CD4-positive, alpha-beta T cell treated with Interferon gamma for 1 hour (primary cell): ENCODE results near the gene MBNL2.

Source experiments
- DNase-seq: peaks from one replicate; pipeline ENCODE4 v3.0.0-alpha.2; 2020

MBNL2 gene

GRCh38 chr13:97212601-97213040 is 9.5 kb upstream of the MBNL2 start:
- no peak for DNase-seq

GRCh38 chr13:97214921-97215320 is 7.2 kb upstream of the MBNL2 start:
- no peak for DNase-seq

GRCh38 chr13:97215325-97215724 is 6.8 kb upstream of the MBNL2 start:
- no peak for DNase-seq

GRCh38 chr13:97219226-97219625 is 2.9 kb upstream of the MBNL2 start:
- DNase-seq, result no peak

- no peak for DNase-seq
These were observed 1.8 kb upstream of the MBNL2 start for GRCh38 chr13:97220151-97220900.

GRCh38 chr13:97221046-97221445 is 1.1 kb upstream of the MBNL2 start:
- DNase-seq, result no peak

DNA sequence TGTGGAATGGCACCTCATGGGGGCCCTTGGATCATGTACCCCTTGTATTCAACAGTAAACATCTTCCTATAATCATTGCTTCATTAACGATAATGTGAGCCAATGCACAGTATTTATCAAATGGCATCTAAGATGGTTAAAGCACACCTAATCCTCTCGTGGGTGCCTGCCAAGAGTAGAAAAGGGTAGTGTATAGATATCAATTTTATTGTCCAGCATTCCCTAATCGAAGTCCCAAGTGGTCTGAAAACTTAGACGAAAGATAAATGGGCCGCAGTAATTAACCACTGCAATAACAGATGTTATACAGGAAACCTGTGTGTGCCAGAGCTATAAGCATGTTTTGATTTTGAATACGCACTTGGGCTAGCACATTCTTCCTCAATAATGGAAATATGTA is 667 bp upstream of the MBNL2 start:
- no peak for DNase-seq

- DNase-seq, result no peak
These were observed 1.0 kb downstream of the MBNL2 start for GRCh38 chr13:97223037-97223710.

DNA sequence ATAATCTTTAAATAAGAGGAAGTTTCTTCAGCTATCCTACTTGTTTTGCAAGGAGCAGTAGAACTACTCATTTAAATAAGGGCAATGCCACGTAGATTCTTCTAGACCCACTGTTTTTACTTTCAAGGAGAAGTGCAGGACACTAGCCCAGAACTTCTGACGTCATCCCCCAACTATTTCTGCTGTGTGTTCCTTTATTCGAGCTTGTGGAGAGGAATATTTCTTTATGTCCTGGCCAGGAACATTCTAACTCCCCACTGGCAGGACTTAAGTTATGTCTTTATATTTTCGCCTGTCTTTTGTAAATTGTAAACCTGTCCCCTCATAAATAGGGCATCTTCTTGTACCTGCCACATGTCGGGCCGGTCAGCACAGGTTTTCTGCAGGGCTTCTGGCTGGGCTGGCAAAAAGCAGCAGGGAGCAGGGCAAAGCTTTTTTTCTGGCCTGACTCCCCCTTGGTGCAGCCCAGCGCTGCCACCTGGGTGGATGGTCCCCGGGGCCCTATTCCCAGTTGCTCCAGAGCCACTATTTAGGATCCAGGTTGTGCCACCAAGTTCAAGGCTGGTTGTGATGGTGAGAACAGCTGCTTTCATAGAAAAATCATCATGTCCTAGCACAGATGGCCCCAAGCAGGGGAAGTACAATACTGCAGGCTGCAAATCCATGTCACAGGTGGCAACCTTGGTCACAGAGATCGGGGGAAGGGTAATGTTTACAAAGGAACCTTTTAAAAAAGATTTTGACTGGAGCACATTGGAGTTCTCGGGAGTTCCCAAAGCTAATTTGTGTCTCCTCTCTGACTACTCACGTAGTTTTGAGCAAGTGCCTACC is 1.8 kb downstream of the MBNL2 start:
- peak; percentile 43 for DNase-seq

GRCh38 chr13:97224544-97225300 is 2.6 kb downstream of the MBNL2 start:
- peak; percentile 44 for DNase-seq

DNA sequence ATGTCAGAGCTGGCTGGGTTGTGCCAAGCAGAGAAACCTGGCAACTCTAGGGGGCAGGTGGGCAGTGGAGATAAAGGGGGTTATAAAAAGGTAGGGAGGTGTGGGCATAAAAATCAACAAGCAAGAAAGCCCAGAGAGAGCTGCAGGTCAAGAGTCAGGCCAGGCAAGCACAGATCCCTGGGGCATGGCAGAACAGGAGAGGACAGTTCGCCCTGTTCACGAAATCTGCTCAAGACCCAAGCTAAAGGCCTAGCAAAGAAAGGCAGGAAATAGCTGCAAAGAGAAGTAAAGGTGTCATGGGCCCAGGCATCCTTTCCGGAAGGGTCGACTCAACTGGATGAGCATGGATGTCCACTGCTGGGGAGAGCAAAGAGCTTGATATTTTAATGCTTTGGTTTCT is 3.4 kb downstream of the MBNL2 start:
- no peak for DNase-seq

GRCh38 chr13:97226013-97226412 is 3.9 kb downstream of the MBNL2 start:
- no peak for DNase-seq

GRCh38 chr13:97226788-97227627 is 4.9 kb downstream of the MBNL2 start:
- DNase-seq, result peak; percentile 41

GRCh38 chr13:97228850-97229521 is 6.9 kb downstream of the MBNL2 start:
- no peak for DNase-seq

DNA sequence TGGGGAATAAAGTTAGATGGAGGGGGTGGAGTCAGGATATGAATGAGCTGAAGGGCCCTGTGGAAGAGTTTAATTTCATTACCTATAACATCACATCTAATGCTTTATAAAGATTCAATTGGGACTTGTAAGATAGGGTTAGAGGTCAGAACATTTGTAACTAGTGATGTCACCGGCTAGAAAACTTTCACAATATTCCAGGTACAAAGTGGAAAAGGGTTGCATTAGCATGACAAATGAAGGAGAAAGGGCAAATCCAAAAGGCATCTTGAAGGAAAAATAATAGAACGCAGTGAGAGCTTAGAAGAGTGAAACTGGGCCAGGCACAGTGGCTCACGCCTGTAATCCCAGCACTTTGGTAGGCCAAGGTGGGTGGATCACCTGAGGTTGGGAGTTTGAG is 7.6 kb downstream of the MBNL2 start:
- DNase-seq, result no peak

GRCh38 chr13:97231118-97231828 is 9.1 kb downstream of the MBNL2 start:
- no peak for DNase-seq

GRCh38 chr13:97231829-97232196 is 9.7 kb downstream of the MBNL2 start:
- no peak for DNase-seq

DNA sequence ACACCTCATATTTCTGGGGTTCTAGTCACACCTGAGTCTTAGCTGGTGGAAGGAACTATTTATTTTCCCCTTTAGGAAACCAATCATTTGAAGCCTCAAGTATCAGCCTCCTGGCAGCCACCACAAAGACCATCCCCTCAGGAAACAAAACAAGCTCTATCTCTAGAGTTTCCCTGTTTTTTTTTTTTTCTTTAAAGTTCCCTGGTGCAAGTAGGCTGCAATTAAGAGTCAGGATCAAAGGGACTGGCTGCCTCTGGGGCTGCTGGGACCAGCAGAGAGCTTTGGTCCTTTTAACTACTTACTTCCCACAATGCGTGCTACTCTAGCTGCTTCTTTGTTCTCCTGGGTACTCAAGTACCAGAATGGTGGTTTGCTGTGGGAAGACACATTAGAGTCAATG is 11.4 kb downstream of the MBNL2 start:
- no peak for DNase-seq

DNA sequence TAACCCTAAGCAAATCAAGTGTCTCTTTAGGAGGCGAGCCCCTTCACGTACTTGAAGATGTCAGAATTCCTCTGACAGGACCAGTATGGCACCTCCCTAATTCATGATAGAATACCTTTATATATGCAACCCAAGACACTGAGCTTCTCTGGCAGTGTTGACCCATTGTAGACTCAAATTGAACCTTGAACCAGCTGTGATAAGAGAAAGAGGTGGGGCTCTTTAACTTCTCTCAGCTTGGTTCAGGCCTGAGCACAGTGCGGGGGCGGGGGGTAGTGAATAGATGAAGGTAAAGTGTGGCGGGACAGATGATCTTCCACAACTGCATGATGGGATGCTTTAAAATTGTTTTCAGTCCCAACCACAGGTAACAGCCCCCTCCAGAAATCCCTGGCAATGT is 12.1 kb downstream of the MBNL2 start:
- DNase-seq, result no peak

- DNase-seq, result no peak
These were observed 12.6 kb downstream of the MBNL2 start for GRCh38 chr13:97234742-97235141.
